Measurements from ENCODE around the gene AXIN2.
A peak's percentile ranks its signal among the peaks of the same experiment; 100 is the strongest.

Gene AXIN2, protein sequence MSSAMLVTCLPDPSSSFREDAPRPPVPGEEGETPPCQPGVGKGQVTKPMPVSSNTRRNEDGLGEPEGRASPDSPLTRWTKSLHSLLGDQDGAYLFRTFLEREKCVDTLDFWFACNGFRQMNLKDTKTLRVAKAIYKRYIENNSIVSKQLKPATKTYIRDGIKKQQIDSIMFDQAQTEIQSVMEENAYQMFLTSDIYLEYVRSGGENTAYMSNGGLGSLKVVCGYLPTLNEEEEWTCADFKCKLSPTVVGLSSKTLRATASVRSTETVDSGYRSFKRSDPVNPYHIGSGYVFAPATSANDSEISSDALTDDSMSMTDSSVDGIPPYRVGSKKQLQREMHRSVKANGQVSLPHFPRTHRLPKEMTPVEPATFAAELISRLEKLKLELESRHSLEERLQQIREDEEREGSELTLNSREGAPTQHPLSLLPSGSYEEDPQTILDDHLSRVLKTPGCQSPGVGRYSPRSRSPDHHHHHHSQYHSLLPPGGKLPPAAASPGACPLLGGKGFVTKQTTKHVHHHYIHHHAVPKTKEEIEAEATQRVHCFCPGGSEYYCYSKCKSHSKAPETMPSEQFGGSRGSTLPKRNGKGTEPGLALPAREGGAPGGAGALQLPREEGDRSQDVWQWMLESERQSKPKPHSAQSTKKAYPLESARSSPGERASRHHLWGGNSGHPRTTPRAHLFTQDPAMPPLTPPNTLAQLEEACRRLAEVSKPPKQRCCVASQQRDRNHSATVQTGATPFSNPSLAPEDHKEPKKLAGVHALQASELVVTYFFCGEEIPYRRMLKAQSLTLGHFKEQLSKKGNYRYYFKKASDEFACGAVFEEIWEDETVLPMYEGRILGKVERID

DNA sequence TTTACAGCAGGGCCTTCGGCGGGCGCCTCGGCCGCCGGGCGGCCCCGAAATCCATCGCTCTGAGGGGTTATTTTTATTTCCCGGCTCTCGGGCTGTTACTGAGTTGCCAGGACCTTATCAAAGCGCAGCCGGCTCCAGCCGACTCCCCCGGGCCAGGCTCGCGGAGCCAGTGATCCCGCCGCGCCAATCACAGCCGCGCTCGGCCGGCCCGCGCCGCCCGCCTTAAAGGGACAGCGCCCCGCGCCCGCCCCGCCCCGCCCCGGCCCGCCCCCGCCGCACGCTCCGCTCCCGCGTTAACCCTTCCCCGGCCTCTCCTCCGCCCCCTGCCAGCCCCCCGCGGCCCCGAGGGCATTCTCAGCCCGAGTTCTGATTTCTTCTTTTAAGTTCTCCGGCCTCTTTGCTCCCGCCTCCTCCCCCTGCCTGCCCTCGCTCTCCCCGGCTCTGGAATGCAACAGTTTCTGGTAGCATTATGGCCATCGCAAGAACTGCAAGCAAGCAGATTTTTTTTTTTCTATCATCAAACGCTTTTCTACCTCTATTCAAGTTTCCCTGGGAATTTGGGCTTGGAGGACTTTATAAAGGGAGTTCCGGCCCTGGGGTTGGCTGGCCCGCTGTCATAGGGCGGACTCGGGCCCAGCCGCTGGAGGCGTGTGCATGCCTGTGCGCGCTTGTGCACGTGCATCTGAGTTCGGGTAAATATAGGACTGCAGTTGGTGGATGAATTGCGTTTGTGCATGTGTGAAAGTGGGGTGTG, at the start of gene AXIN2:
TSS of gene AXIN2 (minus strand) at position 197 of the 754 bp plus-strand sequence. CDS start 3,028 bp downstream, outside the sequence.
- in situ Hi-C loops (cut with HindIII; ENCODE audit: low sequenced_read_pairs) = no loop called here
- DNase-seq (ENCODE audit: low read depth, low spot score) = peak; percentile 96
- H3K4me3 ChIP-seq (ENCODE audit: low read depth, low read length) = peak within 1 kb of the TSS; percentile 71
- TF ChIP-seq, protein P1, sequence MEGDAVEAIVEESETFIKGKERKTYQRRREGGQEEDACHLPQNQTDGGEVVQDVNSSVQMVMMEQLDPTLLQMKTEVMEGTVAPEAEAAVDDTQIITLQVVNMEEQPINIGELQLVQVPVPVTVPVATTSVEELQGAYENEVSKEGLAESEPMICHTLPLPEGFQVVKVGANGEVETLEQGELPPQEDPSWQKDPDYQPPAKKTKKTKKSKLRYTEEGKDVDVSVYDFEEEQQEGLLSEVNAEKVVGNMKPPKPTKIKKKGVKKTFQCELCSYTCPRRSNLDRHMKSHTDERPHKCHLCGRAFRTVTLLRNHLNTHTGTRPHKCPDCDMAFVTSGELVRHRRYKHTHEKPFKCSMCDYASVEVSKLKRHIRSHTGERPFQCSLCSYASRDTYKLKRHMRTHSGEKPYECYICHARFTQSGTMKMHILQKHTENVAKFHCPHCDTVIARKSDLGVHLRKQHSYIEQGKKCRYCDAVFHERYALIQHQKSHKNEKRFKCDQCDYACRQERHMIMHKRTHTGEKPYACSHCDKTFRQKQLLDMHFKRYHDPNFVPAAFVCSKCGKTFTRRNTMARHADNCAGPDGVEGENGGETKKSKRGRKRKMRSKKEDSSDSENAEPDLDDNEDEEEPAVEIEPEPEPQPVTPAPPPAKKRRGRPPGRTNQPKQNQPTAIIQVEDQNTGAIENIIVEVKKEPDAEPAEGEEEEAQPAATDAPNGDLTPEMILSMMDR (IDR thresholded peaks at IDR 0.05; ENCODE audit: low read depth, low read length) = peak; percentile 7

DNA sequence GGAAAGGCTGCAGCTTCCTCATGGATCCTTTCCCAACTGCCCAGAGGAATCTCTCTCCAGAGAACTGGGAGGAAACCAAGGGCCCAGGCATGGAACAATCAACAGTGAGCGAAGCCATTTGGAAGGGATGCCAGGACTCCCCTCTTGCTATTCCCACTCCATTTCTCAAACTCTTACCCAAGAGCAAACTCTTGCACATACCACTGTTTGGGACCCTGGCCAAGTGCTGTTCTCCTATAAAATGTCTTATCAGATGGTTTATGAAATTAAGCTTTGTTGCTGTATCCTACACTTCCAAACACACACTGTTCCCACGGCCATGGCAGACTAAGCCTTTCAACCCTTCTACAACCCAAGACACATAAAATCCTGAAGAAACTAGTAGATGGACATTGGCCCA, 48.3 kb upstream of the AXIN2 start:
- in situ Hi-C loops (cut with HindIII; ENCODE audit: low sequenced_read_pairs) = no loop called here
- H3K4me3 ChIP-seq (ENCODE audit: low read depth, low read length) = no peak overlapping the region
- TF ChIP-seq, protein P1 (IDR thresholded peaks at IDR 0.05; ENCODE audit: low read depth, low read length) = no peak
- DNase-seq (ENCODE audit: low read depth, low spot score) = no peak

DNA sequence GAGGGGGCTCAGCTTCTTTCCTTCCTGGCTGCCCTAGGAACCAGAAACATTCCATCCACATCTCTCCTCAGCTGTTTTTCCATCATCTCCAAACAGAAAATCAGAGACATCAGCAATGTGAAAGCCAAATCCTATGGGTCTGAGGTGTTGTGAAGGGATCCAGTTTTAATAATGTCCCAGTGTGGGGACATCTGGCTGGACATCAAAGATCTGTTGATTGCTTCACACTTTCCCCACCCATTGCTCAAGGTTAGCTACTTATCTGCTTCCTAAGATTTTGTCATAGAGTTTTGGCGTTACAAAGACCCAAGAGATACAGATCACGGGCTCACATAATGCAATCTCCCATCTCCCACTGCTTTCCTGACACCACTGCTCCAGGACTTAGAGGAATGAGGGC, 47.8 kb upstream of the AXIN2 start:
- in situ Hi-C loops (cut with HindIII; ENCODE audit: low sequenced_read_pairs) = no loop called here
- H3K4me3 ChIP-seq (ENCODE audit: low read depth, low read length) = no peak overlapping the region
- TF ChIP-seq, protein P1 (IDR thresholded peaks at IDR 0.05; ENCODE audit: low read depth, low read length) = no peak
- DNase-seq (ENCODE audit: low read depth, low spot score) = no peak

DNA sequence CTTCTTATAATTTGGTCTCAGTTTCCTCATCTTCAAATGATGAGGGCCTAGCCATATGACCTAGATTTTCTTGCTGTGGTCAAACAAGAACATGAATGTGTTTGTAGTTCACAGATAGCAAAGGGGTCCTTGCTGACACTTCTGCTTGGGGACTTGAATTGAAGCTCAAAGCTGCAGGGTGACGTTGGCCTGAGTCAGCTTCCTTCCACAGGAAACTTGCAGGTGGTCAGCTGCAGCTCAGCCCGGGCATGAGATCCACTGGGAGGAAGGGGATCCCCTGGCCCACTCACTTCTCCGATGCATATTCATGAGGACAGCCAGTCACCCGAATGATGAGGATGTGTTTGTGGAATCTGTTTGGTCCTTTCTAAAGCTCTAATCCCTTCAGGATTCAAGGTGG, 42.6 kb upstream of the AXIN2 start:
- DNase-seq (ENCODE audit: low read depth, low spot score) = peak; percentile 38
- TF ChIP-seq, protein P1 (IDR thresholded peaks at IDR 0.05; ENCODE audit: low read depth, low read length) = no peak

DNA sequence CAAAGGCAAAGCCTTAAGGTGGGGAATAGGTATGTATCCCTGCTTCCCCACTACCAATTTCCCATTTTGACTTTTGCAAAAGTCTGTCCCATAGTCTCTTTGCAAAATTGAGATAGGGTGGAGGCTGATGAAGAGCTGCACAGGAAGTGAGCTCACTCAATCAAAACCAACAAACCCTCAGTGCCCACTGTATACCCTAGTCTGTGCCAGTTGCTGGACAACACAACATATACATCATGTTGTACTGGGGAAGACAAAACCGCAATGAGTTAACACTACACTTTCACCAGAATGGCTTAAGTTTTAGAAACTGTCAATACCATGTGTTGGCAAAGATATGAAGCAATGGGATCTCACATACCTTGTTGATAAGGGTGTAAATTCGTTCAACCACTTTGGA, 40.4 kb upstream of the AXIN2 start:
- TF ChIP-seq, protein P1 (IDR thresholded peaks at IDR 0.05; ENCODE audit: low read depth, low read length) = no peak
- H3K4me3 ChIP-seq (ENCODE audit: low read depth, low read length) = no peak overlapping the region
- no peak for DNase-seq (ENCODE audit: low read depth, low spot score)
- in situ Hi-C loops (cut with HindIII; ENCODE audit: low sequenced_read_pairs) = no loop called here

More for the DNA sequence above, 42.6 kb upstream of the AXIN2 start:
- in situ Hi-C loops (cut with HindIII; ENCODE audit: low sequenced_read_pairs) = no loop called here
- no peak overlapping the region for H3K4me3 ChIP-seq (ENCODE audit: low read depth, low read length)

DNA sequence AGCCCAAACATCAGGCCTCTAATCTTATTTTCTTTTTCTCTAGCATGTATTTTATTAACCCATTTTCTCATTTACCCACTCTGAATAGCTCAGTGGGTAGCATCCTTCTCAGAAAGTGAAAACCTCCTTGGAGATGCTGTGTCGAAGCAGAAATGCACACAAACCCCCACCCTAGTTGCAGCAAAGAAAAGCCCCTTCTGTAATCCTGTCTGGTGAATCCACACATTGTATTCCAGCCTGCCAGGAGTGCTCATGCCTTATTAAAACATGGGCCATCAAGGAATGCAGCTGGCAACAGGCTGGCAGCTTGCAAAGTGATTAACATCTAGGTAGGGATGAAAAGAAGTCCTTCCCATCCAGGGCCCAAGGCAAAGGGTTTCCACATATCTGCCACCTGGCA, 39.7 kb upstream of the AXIN2 start:
- no peak for DNase-seq (ENCODE audit: low read depth, low spot score)
- in situ Hi-C loops (cut with HindIII; ENCODE audit: low sequenced_read_pairs) = no loop called here
- TF ChIP-seq, protein P1 (IDR thresholded peaks at IDR 0.05; ENCODE audit: low read depth, low read length) = no peak

More for the DNA sequence above, 39.7 kb upstream of the AXIN2 start:
- no peak overlapping the region for H3K4me3 ChIP-seq (ENCODE audit: low read depth, low read length)

Data from astrocyte of the spinal cord (primary cell).